ENCODE results near the gene LYPLA2. TPM values are rescaled to one million over a fixed set of nuclear protein-coding genes. Genes with fewer than 3 reads are reported as not detected.

Gene LYPLA2
- 10 to 100 TPM; 40.7 to 83.8 (median 48.2) TPM for total RNA-seq
- 100 to 1,000 TPM in 1 of 2 donors, 10 to 100 TPM in 1; 83.9 to 124 TPM for polyA plus RNA-seq
- 23.2 reads per million, percentile 54 among the genes with 10 or more reads in this experiment for total RNA-seq

GRCh38 chr1:23790696-23791515, at the start of gene LYPLA2:
TSS of gene LYPLA2 (plus strand) at chr1:23791145. CDS start at chr1:23792683, 1,538 bp downstream.
- H3K4me1 Mint-ChIP-seq, result peaks cover 9 to 28% (median 23%) of the 10 kb centered on the region in 7 donors
- peaks cover 6 to 18% of the 10 kb centered on the region in 2 donors for H3K4me1 ChIP-seq (ENCODE audit: control insufficient read depth in 2 of 2, insufficient read depth in 2 of 2, low read length in 2 of 2)
- H3K4me3 ChIP-seq (ENCODE audit: low read length), result peak within 1 kb of the TSS; percentile 96
- H3K9me3 Mint-ChIP-seq, result no peaks in the 10 kb centered on the region
- no peaks in the 10 kb centered on the region for H3K9me3 ChIP-seq (ENCODE audit: control insufficient read depth in 2 of 3, low read length in 3 of 3)
- intact Hi-C loops (cut with micrococcal nuclease), result loop anchor here (1.0 to 5.0 kb wide), 5 partner anchors 9 to 772 kb away; partner anchors contain the start of genes GALE (in 2 of the 2), PITHD1 (in 2 of the 2), FUCA1 (in 1 of the 2) and KDM1A (in 1 of the 2)
- ChIA-PET POLR2A (interaction anchor here (0.6 to 6.0 kb wide), 7 partner anchors 10 to 190 kb away, joined by 3 to 68 read pairs (median 4); partner anchors contain the start of genes ELOA, GALE, HMGCL and PITHD1), CTCF (interaction anchor here (1.0 kb wide), 1 partner anchor 9 kb away, joined by 3 read pairs; no protein-coding TSS in a partner anchor)
- H3K36me3 Mint-ChIP-seq, result peaks cover under 1 to 27% (median 21%) of the 10 kb centered on the region in 5 donors
- H3K27ac ChIP-seq (ENCODE audit: low read depth, low read length), result peak within 1 kb of the TSS; percentile 88
- peaks cover 2 to 51% (median 4%) of the 10 kb centered on the region in 3 experiments for H3K36me3 ChIP-seq (ENCODE audit: control insufficient read depth in 2 of 3, insufficient read depth in 3 of 3, low read length in 3 of 3)
- ATAC-seq, result peak; percentile 91
- peak within 1 kb of the TSS; percentile 88 to 99 (median 97) for H3K27ac Mint-ChIP-seq
- peak; percentile 65 to 90 (median 79) for DNase-seq
- H3K27me3 Mint-ChIP-seq, result no peaks in the 10 kb centered on the region
- H3K4me3 Mint-ChIP-seq, result peak within 1 kb of the TSS; percentile 91 to 98 (median 97)
- no peaks in the 10 kb centered on the region for H3K27me3 ChIP-seq (ENCODE audit: control insufficient read depth in 2 of 2, insufficient read depth in 2 of 2, low read length in 2 of 2)

GRCh38 chr1:23741609-23742008, 49.3 kb upstream of the LYPLA2 start:
- intact Hi-C loops (cut with micrococcal nuclease), result loop anchor here in 1 of 2 donors (2.0 to 10.0 kb wide), 3 partner anchors 59 to 373 kb away; partner anchors contain the start of genes GALE, ID3 and ZNF436
- H3K4me3 Mint-ChIP-seq, result peak overlapping the region in 8 of 10 donors; percentile 68 to 93 (median 89)

GRCh38 chr1:23742670-23743286, 48.2 kb upstream of the LYPLA2 start:
- H3K9me3 ChIP-seq (ENCODE audit: control insufficient read depth in 2 of 3, low read length in 3 of 3), result no peaks in the 10 kb centered on the region
- ATAC-seq (peak; percentile 35), DNase-seq (peak in 1 of 9 donors; percentile 4)
- Mint-ChIP-seq H3K36me3 (peaks cover 0 to 7% (median 0%) of the 10 kb centered on the region in 5 donors), H3K27ac (peak overlapping the region; percentile 67 to 95 (median 91)), H3K4me1 (peaks cover 32 to 45% (median 44%) of the 10 kb centered on the region in 7 donors), H3K27me3 (no peaks in the 10 kb centered on the region), H3K9me3 (no peaks in the 10 kb centered on the region), H3K4me3 (peak overlapping the region; percentile 86 to 93 (median 90))
- intact Hi-C loops (cut with micrococcal nuclease), result loop anchor here (1.0 to 10.0 kb wide), 7 partner anchors 36 to 374 kb away; partner anchors contain the start of genes GALE (in 2 of the 2), PITHD1 (in 2 of the 2), RPL11 (in 2 of the 2) and ID3 (in 1 of the 2)
- H3K4me1 ChIP-seq (ENCODE audit: control insufficient read depth in 2 of 2, insufficient read depth in 2 of 2, low read length in 2 of 2), result peaks cover 22 to 36% of the 10 kb centered on the region in 2 donors
- H3K27ac ChIP-seq (ENCODE audit: low read depth, low read length), result peak overlapping the region; percentile 96
- no peaks in the 10 kb centered on the region for H3K27me3 ChIP-seq (ENCODE audit: control insufficient read depth in 2 of 2, insufficient read depth in 2 of 2, low read length in 2 of 2)
- H3K36me3 ChIP-seq (ENCODE audit: control insufficient read depth in 2 of 3, insufficient read depth in 3 of 3, low read length in 3 of 3), result peaks cover 0 to 7% (median 0%) of the 10 kb centered on the region in 3 experiments
- ChIA-PET CTCF (no interaction called here), POLR2A (interaction anchor here (0.7 to 4.5 kb wide), 10 partner anchors 8 to 192 kb away, joined by 3 to 30 read pairs (median 4); partner anchors contain the start of genes LYPLA2, PITHD1 and RPL11)
- H3K4me3 ChIP-seq (ENCODE audit: low read length), result peak overlapping the region; percentile 87

More at GRCh38 chr1:23741609-23742008, 49.3 kb upstream of the LYPLA2 start:
- DNase-seq, result no peak
- no peaks in the 10 kb centered on the region for H3K27me3 Mint-ChIP-seq
- ATAC-seq, result no peak
- H3K27ac Mint-ChIP-seq, result peak overlapping the region in 7 of 9 donors; percentile 28 to 94 (median 71)
- H3K9me3 Mint-ChIP-seq, result no peaks in the 10 kb centered on the region
- peaks cover 21 to 34% (median 32%) of the 10 kb centered on the region in 7 donors for H3K4me1 Mint-ChIP-seq
- ChIA-PET POLR2A (interaction anchor here (0.6 to 4.5 kb wide), 2 partner anchors 50 to 198 kb away, joined by 5 to 30 read pairs; partner anchors contain the start of gene RPL11), CTCF (no interaction called here)
- Histone ChIP-seq H3K9me3 (ENCODE audit: control insufficient read depth in 2 of 3, low read length in 3 of 3) (no peaks in the 10 kb centered on the region), H3K36me3 (ENCODE audit: control insufficient read depth in 2 of 3, insufficient read depth in 3 of 3, low read length in 3 of 3) (peaks cover 0 to 4% (median 0%) of the 10 kb centered on the region in 3 experiments), H3K27ac (ENCODE audit: low read depth, low read length) (no peak overlapping the region), H3K27me3 (ENCODE audit: control insufficient read depth in 2 of 2, insufficient read depth in 2 of 2, low read length in 2 of 2) (no peaks in the 10 kb centered on the region), H3K4me1 (ENCODE audit: control insufficient read depth in 2 of 2, insufficient read depth in 2 of 2, low read length in 2 of 2) (peaks cover 22 to 25% of the 10 kb centered on the region in 2 donors), H3K4me3 (ENCODE audit: low read length) (no peak overlapping the region)
- peaks cover 0 to 7% (median 0%) of the 10 kb centered on the region in 5 donors for H3K36me3 Mint-ChIP-seq

- no peaks in the 10 kb centered on the region for H3K9me3 ChIP-seq (ENCODE audit: control insufficient read depth in 2 of 3, low read length in 3 of 3)
- peak within 1 kb of the TSS; percentile 96 for H3K27ac ChIP-seq (ENCODE audit: low read depth, low read length)
- Mint-ChIP-seq H3K9me3 (no peaks in the 10 kb centered on the region), H3K4me1 (peaks cover 36 to 52% (median 50%) of the 10 kb centered on the region in 7 donors), H3K4me3 (peak within 1 kb of the TSS; percentile 90 to 93 (median 92)), H3K27me3 (no peaks in the 10 kb centered on the region), H3K27ac (peak within 1 kb of the TSS; percentile 80 to 95 (median 91)), H3K36me3 (peaks cover 0 to 7% (median 0%) of the 10 kb centered on the region in 5 donors)
- CTCF ChIA-PET, result interaction anchor here (0.6 kb wide), 2 partner anchors 31 to 247 kb away, joined by 3 to 4 read pairs; no protein-coding TSS in a partner anchor
- intact Hi-C loops (cut with micrococcal nuclease), result loop anchor here (1.0 to 10.0 kb wide), 8 partner anchors 35 to 375 kb away; partner anchors contain the start of genes GALE (in 2 of the 2), PITHD1 (in 2 of the 2), RPL11 (in 2 of the 2) and ID3 (in 1 of the 2)
- H3K4me3 ChIP-seq (ENCODE audit: low read length), result peak within 1 kb of the TSS; percentile 87
- peaks cover 22 to 39% of the 10 kb centered on the region in 2 donors for H3K4me1 ChIP-seq (ENCODE audit: control insufficient read depth in 2 of 2, insufficient read depth in 2 of 2, low read length in 2 of 2)
- H3K36me3 ChIP-seq (ENCODE audit: control insufficient read depth in 2 of 3, insufficient read depth in 3 of 3, low read length in 3 of 3), result peaks cover 0 to 7% (median 0%) of the 10 kb centered on the region in 3 experiments
- no peaks in the 10 kb centered on the region for H3K27me3 ChIP-seq (ENCODE audit: control insufficient read depth in 2 of 2, insufficient read depth in 2 of 2, low read length in 2 of 2)
- DNase-seq (peak; percentile 68 to 84 (median 77)), ATAC-seq (peak; percentile 98)
- POLR2A ChIA-PET, result interaction anchor here (0.7 to 4.5 kb wide), 18 partner anchors 8 to 403 kb away, joined by 3 to 30 read pairs (median 3); partner anchors contain the start of genes HNRNPR, LYPLA2, PITHD1 and RPL11
These were observed 47.4 kb upstream of the LYPLA2 start, which contains the start of gene ELOA for GRCh38 chr1:23743287-23744152. TSS of gene ELOA (plus strand) at chr1:23743471. CDS start at chr1:23743504, 33 bp downstream.

GRCh38 chr1:23745515-23745914, 45.4 kb upstream of the LYPLA2 start:
- ChIA-PET CTCF (interaction anchor here (0.9 to 1.1 kb wide), 2 partner anchors 25 to 35 kb away, joined by 3 read pairs; no protein-coding TSS in a partner anchor), POLR2A (interaction anchor here (0.7 to 4.5 kb wide), 4 partner anchors 12 to 162 kb away, joined by 3 to 30 read pairs (median 3); partner anchors contain the start of gene RPL11)
- peak in 4 of 9 donors; percentile 5 to 30 (median 16) for DNase-seq
- peak overlapping the region; percentile 33 to 93 (median 90) for H3K4me3 Mint-ChIP-seq
- H3K27ac ChIP-seq (ENCODE audit: low read depth, low read length), result no peak overlapping the region
- H3K9me3 Mint-ChIP-seq, result no peaks in the 10 kb centered on the region
- H3K9me3 ChIP-seq (ENCODE audit: control insufficient read depth in 2 of 3, low read length in 3 of 3), result no peaks in the 10 kb centered on the region
- ATAC-seq, result no peak
- H3K27me3 ChIP-seq (ENCODE audit: control insufficient read depth in 2 of 2, insufficient read depth in 2 of 2, low read length in 2 of 2), result no peaks in the 10 kb centered on the region
- H3K4me1 ChIP-seq (ENCODE audit: control insufficient read depth in 2 of 2, insufficient read depth in 2 of 2, low read length in 2 of 2), result peaks cover 22 to 39% of the 10 kb centered on the region in 2 donors
- H3K27ac Mint-ChIP-seq, result peak overlapping the region in 8 of 9 donors; percentile 4 to 91 (median 68)
- peaks cover 0 to 9% (median 6%) of the 10 kb centered on the region in 5 donors for H3K36me3 Mint-ChIP-seq
- no peaks in the 10 kb centered on the region for H3K27me3 Mint-ChIP-seq
- no peak overlapping the region for H3K4me3 ChIP-seq (ENCODE audit: low read length)
- intact Hi-C loops (cut with micrococcal nuclease), result loop anchor here (2.0 to 10.0 kb wide), 2 partner anchors 191 kb away; partner anchors contain the start of gene ID3 (in 1 of the 2)
- peaks cover 0 to 19% (median 7%) of the 10 kb centered on the region in 3 experiments for H3K36me3 ChIP-seq (ENCODE audit: control insufficient read depth in 2 of 3, insufficient read depth in 3 of 3, low read length in 3 of 3)
- H3K4me1 Mint-ChIP-seq, result peaks cover 41 to 62% (median 58%) of the 10 kb centered on the region in 7 donors
